HUES6 (cell line): ENCODE measurements around the gene MFGE8.

Experiments
- H3K27ac ChIP-seq: 2 replicates; pipeline ENCODE4 v1.7.0; 2013; ENCODE audit warnings: low read depth, mild to moderate bottlenecking, low read length, inconsistent platforms
- H3K27me3 ChIP-seq: 2 replicates; pipeline ENCODE4 v1.6.1; 2013; ENCODE audit warnings: low read length; ENCODE audit not compliant: control insufficient read depth, insufficient read depth
- H3K36me3 ChIP-seq: 2 replicates; pipeline ENCODE4 v1.6.1; 2013; ENCODE audit warnings: low read length; ENCODE audit not compliant: control insufficient read depth, insufficient read depth
- H3K4me1 ChIP-seq: 2 replicates; pipeline ENCODE4 v1.6.1; 2013; ENCODE audit warnings: low read length; ENCODE audit not compliant: control insufficient read depth, insufficient read depth
- H3K4me3 ChIP-seq: 2 replicates; pipeline ENCODE4 v1.5.1; 2013; ENCODE audit warnings: low read depth, low read length
- H3K9ac ChIP-seq: one replicate; pipeline ENCODE4 v1.6.1; 2013; ENCODE audit warnings: mild to moderate bottlenecking, low read length
- H3K9me3 ChIP-seq: 2 replicates; pipeline ENCODE4 v1.6.1; 2013; ENCODE audit warnings: low read depth, low read length; ENCODE audit not compliant: control insufficient read depth, insufficient read depth

MFGE8 gene

GRCh38 chr15:88913017-88913849 is at the start of gene MFGE8:
MFGE8 (minus strand) TSS chr15:88913379; CDS start chr15:88913319, 60 bp downstream.
- Histone ChIP-seq H3K4me1 (peaks cover 19% of the 10 kb centered on the region), H3K27me3 (no peaks in the 10 kb centered on the region), H3K36me3 (peaks cover 30% of the 10 kb centered on the region), H3K9ac (peak within 1 kb of the TSS; percentile 71), H3K4me3 (peak within 1 kb of the TSS; percentile 84), H3K27ac (peak within 1 kb of the TSS; percentile 0; the same call in 1 of the 2 replicates), H3K9me3 (no peaks in the 10 kb centered on the region)

DNA sequence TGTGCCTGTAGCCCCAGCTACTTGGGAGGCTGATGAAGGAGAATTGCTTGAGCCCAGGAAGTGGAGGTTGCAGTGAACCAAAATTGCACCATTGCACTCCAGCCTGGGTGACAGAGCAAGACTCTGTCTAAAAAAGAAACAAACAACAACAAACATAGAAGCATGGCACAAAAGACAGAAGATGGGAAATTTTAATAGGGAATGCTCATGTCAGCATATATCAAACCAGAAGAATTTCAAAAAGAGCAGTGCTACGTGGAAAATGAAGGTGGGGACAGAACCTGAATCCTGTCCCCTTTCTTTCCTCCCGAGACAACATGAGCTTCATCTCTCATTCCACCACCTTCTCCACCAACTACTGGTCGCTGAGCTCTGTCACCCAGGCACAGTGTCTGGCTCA is 46.3 kb upstream of the MFGE8 start:
- Histone ChIP-seq H3K27ac (no peak overlapping the region), H3K36me3 (no peaks in the 10 kb centered on the region), H3K9me3 (0 out of 2 replicates have a peak, but pooled peaks cover 6% of the 10 kb centered on the region), H3K9ac (no peak overlapping the region), H3K4me1 (no peaks in the 10 kb centered on the region), H3K27me3 (no peaks in the 10 kb centered on the region), H3K4me3 (no peak overlapping the region)

GRCh38 chr15:88956906-88957305 is 43.7 kb upstream of the MFGE8 start:
- no peaks in the 10 kb centered on the region for H3K27me3 ChIP-seq
- no peaks in the 10 kb centered on the region for H3K4me1 ChIP-seq
- no peaks in the 10 kb centered on the region for H3K36me3 ChIP-seq
- no peak overlapping the region for H3K4me3 ChIP-seq
- no peak overlapping the region for H3K9ac ChIP-seq
- H3K9me3 ChIP-seq: no peaks in the 10 kb centered on the region
- H3K27ac ChIP-seq: no peak overlapping the region

- Histone ChIP-seq H3K36me3 (no peaks in the 10 kb centered on the region), H3K27me3 (no peaks in the 10 kb centered on the region), H3K9ac (no peak overlapping the region), H3K4me3 (no peak overlapping the region), H3K27ac (no peak overlapping the region), H3K9me3 (peaks cover 3% of the 10 kb centered on the region; the same call in 1 of the 2 replicates), H3K4me1 (no peaks in the 10 kb centered on the region)
Observed at GRCh38 chr15:88956263-88956662, 43.1 kb upstream of the MFGE8 start.

DNA sequence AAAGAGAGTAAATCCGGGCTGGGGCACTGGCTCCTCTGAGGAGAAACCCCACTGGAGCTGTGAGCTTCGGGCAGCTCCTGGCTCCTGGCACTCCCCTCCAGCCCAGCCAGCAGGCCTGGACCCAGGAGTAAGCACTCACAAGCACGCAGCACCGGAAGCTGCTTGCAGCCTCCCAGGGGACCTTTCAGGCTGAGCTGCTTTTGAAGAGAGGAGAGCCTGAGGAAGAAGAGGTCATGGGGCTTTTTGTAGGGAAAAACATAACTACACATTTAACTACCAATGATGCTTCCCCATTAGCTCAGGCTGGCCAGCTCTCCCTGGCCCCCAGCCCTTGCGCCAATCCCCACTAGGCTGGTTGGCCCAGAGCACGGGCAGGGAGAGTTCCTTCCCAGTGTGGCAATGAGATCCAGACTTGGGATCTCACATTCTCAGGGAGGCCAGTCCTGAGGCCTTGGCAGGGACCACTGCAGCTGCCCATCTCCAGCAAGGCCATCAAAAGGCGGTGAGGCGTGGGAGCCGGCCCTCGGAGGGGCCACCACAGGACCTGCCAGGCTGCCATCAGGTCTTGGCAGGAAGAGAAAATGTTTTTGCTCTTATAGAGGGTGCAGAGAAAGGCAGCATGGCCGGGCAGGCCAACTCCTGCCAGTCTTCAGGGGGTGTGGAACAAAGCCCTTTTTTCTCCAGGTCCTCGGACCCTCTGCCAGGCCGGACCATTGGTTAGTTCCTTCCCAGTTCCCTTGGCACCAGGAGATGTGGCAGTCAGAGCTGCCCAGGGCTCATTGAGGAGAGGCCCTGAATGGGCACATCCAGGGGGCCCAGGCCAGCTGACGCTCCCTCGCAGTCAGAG is 41.5 kb upstream of the MFGE8 start:
- Histone ChIP-seq H3K27me3 (no peaks in the 10 kb centered on the region), H3K4me1 (no peaks in the 10 kb centered on the region), H3K4me3 (no peak overlapping the region), H3K9ac (no peak overlapping the region), H3K27ac (no peak overlapping the region), H3K36me3 (no peaks in the 10 kb centered on the region), H3K9me3 (peaks cover 4% of the 10 kb centered on the region; the same call in 1 of the 2 replicates)

DNA sequence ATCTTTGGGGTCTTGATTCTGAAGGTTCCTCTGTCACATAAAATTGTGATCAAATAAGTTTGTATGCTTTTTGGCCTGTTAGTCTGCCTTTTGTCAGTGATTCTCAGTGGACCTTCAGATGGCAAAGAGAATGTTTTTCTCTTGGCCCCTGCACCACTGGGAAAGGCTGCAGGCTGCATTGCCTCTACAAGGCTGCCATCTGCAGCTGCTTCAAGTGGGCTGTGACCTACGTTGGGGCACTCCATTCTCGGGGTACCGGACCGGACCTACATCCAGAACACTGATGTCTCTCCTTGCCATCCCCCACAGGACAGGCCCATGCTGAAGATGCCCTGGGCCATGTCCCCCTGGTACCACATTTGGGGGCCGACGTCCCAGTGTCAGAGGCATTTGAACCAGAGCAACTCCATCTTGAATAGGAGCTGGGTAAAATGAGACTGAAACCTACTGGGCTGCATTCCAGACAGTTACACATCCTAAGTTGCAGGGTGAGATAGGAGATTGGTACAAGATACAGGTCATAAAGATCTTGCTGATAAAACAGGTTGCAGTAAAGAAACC is 37.5 kb upstream of the MFGE8 start:
- H3K4me1 ChIP-seq: no peaks in the 10 kb centered on the region; the same call in 1 of the 2 replicates
- no peaks in the 10 kb centered on the region for H3K27me3 ChIP-seq

GRCh38 chr15:88949734-88950400 is 36.7 kb upstream of the MFGE8 start:
- Histone ChIP-seq H3K4me3 (no peak overlapping the region), H3K4me1 (no peaks in the 10 kb centered on the region; the same call in 1 of the 2 replicates), H3K36me3 (no peaks in the 10 kb centered on the region), H3K27ac (no peak overlapping the region), H3K9ac (no peak overlapping the region), H3K9me3 (peaks cover 4% of the 10 kb centered on the region; the same call in 1 of the 2 replicates), H3K27me3 (no peaks in the 10 kb centered on the region)

More for the DNA sequence above, 37.5 kb upstream of the MFGE8 start:
- Histone ChIP-seq H3K9ac (no peak overlapping the region), H3K36me3 (no peaks in the 10 kb centered on the region), H3K4me3 (no peak overlapping the region), H3K9me3 (peaks cover 4% of the 10 kb centered on the region; the same call in 1 of the 2 replicates), H3K27ac (no peak overlapping the region)

DNA sequence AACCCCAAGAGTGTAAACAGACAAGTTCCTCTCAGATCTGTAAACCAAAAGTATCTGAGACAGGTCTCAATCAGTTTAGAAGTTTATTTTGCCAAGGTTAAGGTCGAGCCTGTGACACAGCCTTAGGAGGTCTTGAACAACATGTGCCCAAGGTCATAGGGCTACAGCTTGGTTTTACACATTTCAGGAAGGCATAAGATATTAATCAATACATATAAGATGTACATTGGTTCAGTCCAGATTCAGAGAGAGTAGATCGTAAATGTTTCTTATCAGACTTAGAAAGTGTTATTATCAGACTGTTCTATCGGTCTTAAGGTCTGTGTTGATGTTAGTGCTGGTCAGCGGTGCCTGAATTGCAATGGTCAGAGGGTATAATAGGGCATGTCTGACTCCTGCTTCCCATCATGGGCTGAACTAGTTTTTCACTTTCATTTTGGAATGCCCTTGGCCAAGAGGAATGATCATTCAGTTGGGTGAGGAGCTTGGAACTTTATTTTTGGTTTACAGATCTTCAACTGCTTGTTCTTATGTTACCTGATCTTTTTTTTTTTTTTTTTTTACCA is 27.0 kb upstream of the MFGE8 start:
- peaks cover 8% of the 10 kb centered on the region; the same call in 1 of the 2 replicates for H3K4me1 ChIP-seq
- no peak overlapping the region for H3K9ac ChIP-seq
- H3K9me3 ChIP-seq: peaks cover 21% of the 10 kb centered on the region; the same call in 1 of the 2 replicates
- no peak overlapping the region for H3K4me3 ChIP-seq
- H3K36me3 ChIP-seq: no peaks in the 10 kb centered on the region
- H3K27ac ChIP-seq: no peak overlapping the region; the same call in 1 of the 2 replicates
- no peaks in the 10 kb centered on the region for H3K27me3 ChIP-seq

- Histone ChIP-seq H3K4me1 (peaks cover 8% of the 10 kb centered on the region; the same call in 1 of the 2 replicates), H3K9ac (no peak overlapping the region), H3K9me3 (peaks cover 26% of the 10 kb centered on the region), H3K4me3 (no peak overlapping the region), H3K27ac (no peak overlapping the region), H3K27me3 (no peaks in the 10 kb centered on the region), H3K36me3 (no peaks in the 10 kb centered on the region)
Observed at GRCh38 chr15:88939486-88939806, 26.3 kb upstream of the MFGE8 start.

- no peak overlapping the region for H3K9ac ChIP-seq
- H3K27me3 ChIP-seq: no peaks in the 10 kb centered on the region
Observed at GRCh38 chr15:88938802-88939485, 25.8 kb upstream of the MFGE8 start.

More at GRCh38 chr15:88938802-88939485, 25.8 kb upstream of the MFGE8 start:
- peaks cover 8% of the 10 kb centered on the region; the same call in 1 of the 2 replicates for H3K4me1 ChIP-seq
- H3K36me3 ChIP-seq: no peaks in the 10 kb centered on the region
- H3K4me3 ChIP-seq: no peak overlapping the region
- no peak overlapping the region for H3K27ac ChIP-seq
- peaks cover 32% of the 10 kb centered on the region for H3K9me3 ChIP-seq
